M059J (cell line): Measurements from ENCODE around the gene OR4D2. TPM values are rescaled to one million over a fixed set of nuclear protein-coding genes. Genes with fewer than 3 reads are reported as not detected.

ENCODE experiments used
- DNase-seq: peaks from one replicate; pipeline ENCODE4 v3.0.0-alpha.2; 2012; ENCODE audit warnings: low read depth
- total RNA-seq: library from RNA; depleted of rRNA; stranded (reverse); fragments of >200 nt; shearing (Covaris generic); gene quantifications from 2 replicates; pipeline ENCODE4 v1.2.3, GENCODE V29; 2014

The OR4D2 gene
- total RNA-seq, 1 experiment from 2014 or later = not detected

- no peak for DNase-seq
Observed at GRCh38 chr17:58174871-58175270, 8.1 kb downstream of the OR4D2 start.

GRCh38 chr17:58176200-58176599 is 9.4 kb downstream of the OR4D2 start:
- DNase-seq = no peak

GRCh38 chr17:58181796-58182195 is 15.0 kb downstream of the OR4D2 start:
- no peak for DNase-seq

- DNase-seq = no peak
Observed at GRCh38 chr17:58183514-58183913, 16.7 kb downstream of the OR4D2 start.

GRCh38 chr17:58184308-58184985 is 17.7 kb downstream of the OR4D2 start:
- peak; percentile 87 for DNase-seq

GRCh38 chr17:58184986-58185761 is 18.4 kb downstream of the OR4D2 start:
- no peak for DNase-seq

GRCh38 chr17:58186591-58186990 is 19.8 kb downstream of the OR4D2 start:
- no peak for DNase-seq

- DNase-seq = no peak
Observed at GRCh38 chr17:58187063-58187462, 20.3 kb downstream of the OR4D2 start.

- DNase-seq = no peak
Observed at GRCh38 chr17:58187675-58188074, 20.9 kb downstream of the OR4D2 start.

- DNase-seq = peak; percentile 94
Observed at GRCh38 chr17:58189436-58190146, 22.8 kb downstream of the OR4D2 start.

- no peak for DNase-seq
Observed at GRCh38 chr17:58191241-58191896, 24.6 kb downstream of the OR4D2 start.

GRCh38 chr17:58192612-58193011 is 25.8 kb downstream of the OR4D2 start, which contains the start of gene EPX:
Gene EPX, plus strand, starts transcription at chr17:58192726. Its CDS starts 121 bp downstream, at chr17:58192847.
- no peak for DNase-seq

- DNase-seq = no peak
Observed at GRCh38 chr17:58193641-58194255, 27.0 kb downstream of the OR4D2 start.

- no peak for DNase-seq
Observed at GRCh38 chr17:58195518-58196123, 28.8 kb downstream of the OR4D2 start.

GRCh38 chr17:58196610-58197009 is 29.8 kb downstream of the OR4D2 start:
- DNase-seq = no peak

GRCh38 chr17:58200024-58200633 is 33.3 kb downstream of the OR4D2 start:
- DNase-seq = peak; percentile 61

GRCh38 chr17:58202859-58203258 is 36.1 kb downstream of the OR4D2 start:
- DNase-seq = no peak

- DNase-seq = peak; percentile 15
Observed at GRCh38 chr17:58204796-58205195, 38.0 kb downstream of the OR4D2 start.

GRCh38 chr17:58205936-58206335 is 39.2 kb downstream of the OR4D2 start:
- DNase-seq = no peak

GRCh38 chr17:58207451-58207850 is 40.7 kb downstream of the OR4D2 start:
- DNase-seq = no peak

- DNase-seq = no peak
Observed at GRCh38 chr17:58208344-58208743, 41.6 kb downstream of the OR4D2 start.
